ENCODE measurements around the gene NPPB.
A peak's percentile ranks its signal among the peaks of the same experiment; 100 is the strongest.
"Not testable (repeated sequence)": the region's sequence is repeated elsewhere in the genome, so short reads cannot be mapped to it uniquely, and the experiment has no call there.

Gene NPPB

DNA sequence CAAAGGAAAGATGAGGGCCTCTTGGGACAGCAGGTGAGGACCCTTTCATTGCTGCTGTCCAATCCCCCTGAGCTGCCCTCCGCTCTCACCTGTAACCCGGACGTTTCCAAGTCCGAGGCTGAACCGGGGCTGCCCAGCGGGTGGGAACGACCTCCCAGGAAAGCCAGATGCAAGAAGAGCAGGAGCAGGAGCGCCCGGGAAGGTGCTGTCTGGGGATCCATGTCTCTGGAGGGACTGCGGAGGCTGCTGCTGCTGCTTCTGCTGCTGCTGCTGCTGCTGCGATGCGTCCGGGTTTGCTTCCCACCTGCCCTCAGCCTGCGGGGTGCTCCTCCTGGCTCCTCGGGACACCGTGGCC is at the start of gene NPPB:
Gene NPPB, minus strand, starts transcription at position 333 of the 355 bp plus-strand sequence. Its CDS starts 112 bp downstream, at position 221.
- DNase-seq, result no peak

DNA sequence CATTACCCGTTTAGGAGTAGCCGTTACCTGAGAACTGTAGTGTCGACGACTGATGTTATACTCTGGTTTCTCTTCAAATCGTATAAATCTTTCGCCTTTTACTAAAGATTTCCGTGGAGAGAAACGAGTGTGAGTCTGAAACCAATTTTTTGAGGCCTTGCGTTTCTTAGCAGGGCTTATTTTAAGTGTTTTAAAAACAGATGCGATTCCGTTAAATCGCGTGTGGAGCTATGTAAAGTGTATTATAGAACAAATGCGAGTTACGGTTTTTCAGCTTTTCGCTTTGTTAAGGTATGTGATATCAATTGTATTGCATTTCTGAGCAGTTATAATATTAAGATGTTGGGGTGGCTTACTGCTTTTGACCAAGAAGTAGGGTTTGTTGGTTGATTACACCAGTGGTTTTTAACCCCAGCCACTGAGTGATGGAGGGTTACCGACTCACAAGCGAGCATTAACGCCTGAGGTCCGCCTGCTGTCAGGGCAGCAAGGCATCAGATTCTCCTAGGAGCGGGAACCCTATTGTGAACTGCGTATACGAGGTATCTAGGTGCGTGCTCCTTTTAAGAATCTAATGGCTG is 49.4 kb upstream of the NPPB start:
- peak; percentile 61 for DNase-seq

DNA sequence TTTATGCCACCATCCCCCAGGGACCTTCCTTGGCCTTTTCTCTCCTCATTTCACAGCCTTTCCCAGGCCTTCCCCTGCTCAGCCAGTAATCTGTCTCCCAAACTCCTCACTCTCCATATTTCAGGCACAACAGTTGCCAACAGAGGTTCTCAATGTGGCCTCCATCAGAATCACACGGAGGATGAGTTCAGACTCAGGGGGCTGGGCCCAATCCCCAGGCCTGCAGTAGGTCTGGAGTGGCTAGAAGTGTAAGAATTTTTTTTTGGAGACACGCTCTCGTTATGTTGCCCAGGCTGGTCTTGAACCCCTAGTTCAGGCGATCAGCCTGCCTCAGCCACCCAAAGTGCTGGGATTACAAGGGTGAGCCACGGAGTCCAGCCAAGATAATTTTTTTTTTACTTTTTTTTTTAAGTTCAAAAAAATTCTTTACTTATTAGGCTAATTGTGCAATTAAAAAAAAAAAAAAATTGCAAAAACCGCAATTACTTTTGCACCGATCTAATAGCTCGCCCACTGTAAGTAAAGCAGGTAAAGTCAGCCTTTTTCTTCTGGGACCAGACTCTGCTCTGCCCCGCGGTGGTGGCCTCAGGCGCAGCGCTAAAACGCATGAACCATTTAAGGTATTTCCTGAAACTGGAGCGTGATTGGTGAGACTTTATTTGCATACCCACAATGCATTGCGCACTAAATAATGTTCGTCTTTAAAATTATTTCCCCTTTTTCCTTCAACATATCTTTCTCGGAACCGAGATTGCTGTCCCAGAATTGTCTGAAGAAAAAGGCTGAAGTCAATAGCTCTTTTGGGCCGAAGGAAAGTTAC is 48.7 kb upstream of the NPPB start:
- peak; percentile 79 for DNase-seq

DNA sequence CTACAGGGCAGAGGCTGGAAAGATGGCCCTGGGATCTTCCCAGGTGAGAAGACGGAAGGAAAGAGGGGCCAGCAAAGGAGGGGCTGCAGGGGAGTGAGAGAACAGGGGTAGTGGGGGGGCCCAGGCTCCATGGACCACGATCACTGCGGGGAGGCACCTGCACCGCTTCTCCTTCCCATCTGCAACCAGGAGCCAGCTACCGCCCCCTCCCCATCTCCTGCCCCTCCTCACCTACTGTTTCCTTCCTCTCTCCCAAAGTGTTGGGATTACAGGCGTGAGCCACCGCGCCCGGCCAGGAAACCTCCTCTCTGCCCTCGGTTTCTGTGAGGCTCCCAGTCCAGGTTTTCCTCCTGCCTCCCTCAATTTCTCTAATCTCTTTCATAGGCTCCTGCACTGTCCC is 48.1 kb upstream of the NPPB start:
- no peak for DNase-seq

DNA sequence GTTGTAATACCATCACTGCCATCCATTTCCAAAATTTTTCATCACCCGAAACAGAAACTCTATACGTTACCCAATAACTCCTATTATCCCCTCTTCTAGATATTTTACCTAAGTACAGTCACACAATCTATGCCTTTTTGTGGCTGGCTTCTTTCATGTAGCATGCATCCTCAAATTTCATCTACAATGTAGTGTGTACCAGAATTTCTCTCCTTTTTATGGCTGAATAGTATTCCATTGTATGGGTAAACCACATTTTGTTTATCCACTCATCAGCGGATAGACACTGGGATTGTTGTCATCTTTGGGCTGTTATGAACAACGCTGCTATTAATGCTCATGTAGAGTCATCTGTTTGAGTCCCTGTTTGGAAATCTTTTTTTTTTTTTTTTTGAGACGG is 46.2 kb upstream of the NPPB start:
- no peak for DNase-seq

DNA sequence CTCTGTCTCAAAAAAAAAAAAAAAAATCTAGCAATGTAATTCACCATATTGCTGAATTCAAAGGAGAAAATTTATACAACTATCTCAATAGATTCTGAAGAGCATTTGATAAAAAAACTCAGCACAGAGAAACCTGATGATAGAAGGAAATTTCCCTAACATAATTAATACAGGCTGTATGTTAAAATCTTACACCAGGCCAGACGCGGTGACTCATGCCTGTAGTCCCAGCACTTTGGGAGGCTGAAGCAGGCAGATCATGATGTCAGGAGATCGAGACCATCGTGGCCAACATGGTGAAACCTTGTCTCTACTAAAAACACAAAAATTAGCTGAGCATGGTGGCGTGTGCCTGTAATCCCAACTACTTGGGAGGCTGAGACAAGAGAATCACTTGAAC is 45.4 kb upstream of the NPPB start:
- not testable (repeated sequence) for DNase-seq

DNA sequence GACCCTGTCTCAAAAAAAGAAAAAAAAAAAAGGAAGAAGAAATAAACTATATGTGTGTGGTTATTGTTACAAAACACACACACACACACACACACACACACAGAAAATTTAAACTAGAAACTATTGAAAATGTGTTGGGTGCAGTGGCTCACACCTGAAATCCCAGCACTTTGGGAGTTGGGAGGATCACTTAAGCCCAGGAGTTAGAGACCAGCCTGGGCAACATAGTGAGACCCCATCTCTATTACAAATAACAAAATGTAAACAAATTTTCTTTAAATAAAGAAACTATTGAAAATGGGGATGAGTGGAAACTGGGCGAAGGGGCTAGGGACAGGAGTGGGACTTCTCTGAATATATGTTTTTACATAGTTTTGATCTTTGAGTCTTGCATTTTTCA is 44.5 kb upstream of the NPPB start:
- no peak for DNase-seq

DNA sequence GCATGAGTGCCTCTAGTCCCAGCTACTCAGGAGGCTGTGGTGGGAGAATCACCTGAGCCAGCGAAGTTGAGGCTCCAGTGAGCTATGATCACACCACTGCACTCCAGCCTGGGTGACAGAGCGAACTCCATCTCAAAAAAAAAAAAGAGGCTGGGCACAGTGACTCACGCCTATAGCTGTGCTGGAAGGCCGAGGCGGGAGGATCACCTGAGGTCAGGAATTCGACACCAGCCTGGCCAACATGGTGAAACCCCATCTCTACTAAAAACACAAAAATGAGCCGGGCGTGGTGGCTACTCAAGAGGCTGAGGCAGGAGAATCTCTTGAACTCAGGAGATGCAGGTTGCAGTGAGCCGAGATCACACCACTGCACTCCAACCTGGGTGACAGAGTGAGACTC is 42.7 kb upstream of the NPPB start:
- DNase-seq, result not testable (repeated sequence)

DNA sequence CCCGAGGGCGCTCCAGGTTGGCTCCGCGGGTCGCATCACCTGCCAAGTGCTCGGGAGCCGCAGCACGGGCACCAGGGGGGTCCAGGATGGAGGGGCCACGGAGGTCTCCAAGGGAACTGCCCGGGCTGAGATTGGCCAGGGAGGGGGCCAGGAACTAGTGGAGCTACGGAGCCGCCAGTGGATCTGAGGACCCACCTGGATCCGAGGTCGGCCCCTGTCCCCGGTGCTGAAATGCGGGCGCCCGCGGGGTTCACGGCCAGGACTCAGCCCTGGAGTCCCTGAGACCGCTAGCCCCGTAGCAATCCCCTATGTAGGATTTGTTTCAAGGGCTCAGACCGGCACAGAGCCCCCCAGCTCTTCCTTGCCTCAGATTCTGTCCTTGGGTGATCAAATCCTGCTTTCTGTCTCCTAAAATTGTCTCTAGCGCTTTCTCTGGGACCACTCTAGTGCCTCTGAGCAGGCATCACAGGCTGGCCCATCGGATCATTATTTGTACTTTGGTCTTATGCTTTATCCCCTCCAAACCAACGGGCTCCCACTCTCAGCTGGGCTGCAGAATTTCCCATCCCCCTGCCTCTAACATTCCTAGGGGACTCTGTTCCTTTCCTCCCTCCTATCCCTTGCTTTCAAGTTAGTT is 40.2 kb upstream of the NPPB start:
- peak; percentile 32 for DNase-seq

DNA sequence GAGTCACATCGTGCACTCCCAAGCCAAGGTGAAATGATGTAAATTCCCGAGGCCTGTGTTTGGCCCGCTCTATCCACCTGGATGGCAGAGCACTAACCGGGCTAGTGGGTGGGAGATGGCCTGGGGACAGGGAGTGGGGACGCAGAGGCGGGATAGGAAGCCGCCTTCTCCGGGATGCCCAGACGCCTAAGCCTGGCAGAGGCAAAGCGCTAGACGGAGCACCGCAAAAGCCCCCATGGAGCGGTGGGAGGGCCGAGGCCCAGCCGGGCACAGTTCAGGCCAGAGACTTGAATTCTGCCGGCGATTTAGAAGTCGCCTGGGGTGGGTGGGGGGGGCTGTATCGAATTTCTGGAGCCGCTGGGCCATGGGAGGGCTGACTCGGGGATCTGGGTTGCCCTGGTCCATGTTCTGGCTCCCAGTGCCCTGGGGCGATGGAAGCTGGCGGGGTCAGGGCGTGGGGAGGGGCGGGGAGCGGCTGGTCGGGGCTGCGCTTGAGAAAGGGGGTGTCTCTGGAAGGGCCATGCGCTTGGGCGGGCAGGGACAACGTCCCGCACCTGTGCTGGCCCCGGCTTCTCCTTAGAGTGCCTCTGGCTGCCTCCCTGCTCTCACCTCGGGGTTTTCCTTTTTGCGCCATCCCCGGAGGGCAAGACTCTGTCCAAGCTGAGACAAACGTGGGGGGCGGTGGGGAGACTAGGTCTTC is 39.5 kb upstream of the NPPB start:
- DNase-seq, result no peak

DNA sequence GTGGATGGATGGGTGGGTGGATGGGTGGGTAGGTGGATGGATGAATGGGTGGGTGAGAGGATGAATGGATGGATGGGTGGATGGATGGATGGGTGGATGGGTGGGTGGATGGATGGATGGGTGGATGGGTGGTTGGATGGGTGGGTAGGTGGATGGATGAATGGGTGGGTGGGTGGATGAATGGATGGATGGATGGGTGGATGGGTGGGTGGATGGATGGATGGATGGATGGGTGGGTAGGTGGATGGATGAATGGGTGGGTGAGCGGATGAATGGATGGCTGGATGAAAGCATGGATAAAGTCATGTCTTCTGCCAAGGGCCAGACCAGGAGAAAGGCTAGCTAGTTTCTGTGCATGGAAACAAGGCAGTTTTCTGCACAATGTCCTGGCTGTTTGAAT is 35.8 kb upstream of the NPPB start:
- DNase-seq, result not testable (repeated sequence)

DNA sequence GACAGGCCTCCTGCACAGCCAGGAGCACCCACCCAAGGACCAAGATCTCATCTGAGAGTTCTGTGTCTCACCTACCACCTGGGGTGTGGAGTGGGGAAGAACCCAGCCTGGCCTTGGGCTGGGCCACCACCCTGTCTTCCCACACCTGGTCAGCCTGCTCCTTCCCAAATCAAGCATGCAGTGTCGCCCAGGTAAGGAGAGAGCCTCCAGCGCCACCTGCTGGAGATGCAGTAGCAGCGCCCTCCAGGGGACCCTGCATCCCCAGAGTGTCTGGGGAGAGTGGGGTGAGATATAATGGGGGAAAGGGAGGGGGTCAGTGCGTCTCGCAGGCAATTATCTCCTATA is 35.1 kb upstream of the NPPB start:
- DNase-seq, result peak; percentile 74

DNA sequence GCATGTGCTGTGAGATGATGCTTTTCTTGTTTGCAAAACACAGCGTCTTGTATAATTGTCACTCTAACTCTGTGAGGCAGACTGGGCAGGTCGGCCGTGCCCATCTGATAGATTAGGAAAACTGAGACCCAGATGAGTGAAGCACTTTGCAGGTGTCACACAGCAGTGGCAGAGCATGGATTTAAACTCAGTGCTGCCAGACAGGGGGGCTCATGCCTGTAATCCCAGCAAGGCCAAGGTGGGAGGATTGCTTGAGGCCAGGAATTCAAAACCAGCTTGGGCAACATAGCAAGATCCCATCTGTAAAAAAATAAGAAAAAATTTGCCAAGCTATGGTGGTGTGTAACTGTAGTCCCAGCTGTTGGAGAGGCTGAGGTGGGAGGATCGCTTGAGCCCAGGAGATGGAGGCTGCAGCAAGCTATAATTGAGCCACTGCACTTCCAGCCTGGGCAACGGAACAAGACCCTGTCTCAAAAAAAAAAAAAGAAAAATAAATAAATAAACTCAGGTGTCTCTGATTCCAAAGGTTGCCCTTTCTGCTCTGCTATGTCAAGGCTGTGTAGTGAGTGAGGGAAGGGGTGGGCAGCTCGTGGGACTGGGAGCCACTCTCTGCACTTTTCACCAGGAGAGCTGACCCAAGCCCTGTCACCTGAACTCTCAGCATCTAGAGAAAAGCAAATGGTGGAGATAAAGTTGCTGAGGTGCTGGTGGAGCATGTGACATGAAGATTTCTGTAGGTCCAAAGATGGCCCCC is 32.9 kb upstream of the NPPB start:
- DNase-seq, result no peak

DNA sequence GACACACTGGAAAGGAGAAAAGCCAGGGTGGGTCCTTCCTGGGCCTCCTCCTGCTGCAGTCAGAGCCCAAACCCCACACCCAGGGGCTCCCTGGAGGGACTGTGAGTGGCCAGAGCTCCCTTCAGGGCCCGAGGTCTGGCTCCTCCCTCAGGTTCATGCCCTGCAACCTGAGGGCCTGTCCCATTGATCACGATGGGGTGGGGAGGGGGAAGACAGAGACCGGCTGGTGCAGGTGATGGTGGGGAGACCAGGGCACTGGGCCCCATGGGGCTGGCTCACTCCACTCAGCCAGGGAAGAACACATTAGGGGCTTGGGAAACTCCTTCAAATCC is 30.1 kb upstream of the NPPB start:
- no peak for DNase-seq

DNA sequence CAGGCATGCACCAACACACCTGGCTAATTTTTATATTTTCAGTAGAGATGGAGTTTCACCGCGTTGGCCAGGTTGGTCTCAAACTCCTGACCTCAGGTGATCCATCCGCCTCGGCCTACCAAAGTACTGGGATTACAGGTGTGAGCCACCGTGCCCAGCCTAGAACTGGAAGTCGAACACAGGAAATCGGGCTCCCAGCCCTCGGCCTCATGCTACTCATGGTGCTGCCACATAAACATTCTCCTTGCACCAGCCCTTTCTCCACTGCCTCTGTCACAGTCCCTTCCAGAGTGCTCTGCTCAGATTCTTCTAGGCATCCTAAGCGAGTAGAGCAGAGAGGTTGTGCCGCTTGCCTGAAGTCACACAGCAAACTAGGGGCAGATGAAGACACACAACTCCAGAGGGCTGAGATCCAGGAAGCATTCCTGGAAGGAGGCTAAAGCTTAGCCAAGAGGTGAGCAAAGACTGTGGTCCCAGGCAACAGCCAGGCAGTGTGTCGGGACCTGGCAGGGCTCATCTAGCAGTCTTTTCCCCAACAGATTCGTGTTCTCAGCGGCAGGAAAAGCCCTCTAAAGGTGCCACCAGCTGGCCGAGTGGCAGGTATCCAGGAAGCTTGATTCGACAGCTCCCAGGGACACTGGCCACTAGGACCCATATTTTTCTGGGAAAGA is 29.6 kb upstream of the NPPB start:
- DNase-seq, result no peak

DNA sequence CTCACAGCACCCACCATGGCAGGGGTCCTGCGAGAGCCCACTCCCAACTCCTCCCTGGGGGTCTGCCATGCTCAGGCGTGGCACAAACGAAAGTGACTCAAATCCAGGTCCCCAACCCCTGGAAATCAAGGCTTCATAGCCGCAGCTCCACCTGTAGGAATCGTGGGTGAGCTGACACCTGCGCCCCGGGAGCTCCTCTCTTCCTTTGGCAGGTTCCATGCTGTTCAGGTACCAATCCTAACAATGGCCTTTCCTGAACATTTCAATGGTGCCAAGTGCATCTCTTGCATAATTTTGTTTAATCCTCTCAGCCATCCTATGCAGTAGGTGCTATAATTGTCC is 28.9 kb upstream of the NPPB start:
- DNase-seq, result no peak

DNA sequence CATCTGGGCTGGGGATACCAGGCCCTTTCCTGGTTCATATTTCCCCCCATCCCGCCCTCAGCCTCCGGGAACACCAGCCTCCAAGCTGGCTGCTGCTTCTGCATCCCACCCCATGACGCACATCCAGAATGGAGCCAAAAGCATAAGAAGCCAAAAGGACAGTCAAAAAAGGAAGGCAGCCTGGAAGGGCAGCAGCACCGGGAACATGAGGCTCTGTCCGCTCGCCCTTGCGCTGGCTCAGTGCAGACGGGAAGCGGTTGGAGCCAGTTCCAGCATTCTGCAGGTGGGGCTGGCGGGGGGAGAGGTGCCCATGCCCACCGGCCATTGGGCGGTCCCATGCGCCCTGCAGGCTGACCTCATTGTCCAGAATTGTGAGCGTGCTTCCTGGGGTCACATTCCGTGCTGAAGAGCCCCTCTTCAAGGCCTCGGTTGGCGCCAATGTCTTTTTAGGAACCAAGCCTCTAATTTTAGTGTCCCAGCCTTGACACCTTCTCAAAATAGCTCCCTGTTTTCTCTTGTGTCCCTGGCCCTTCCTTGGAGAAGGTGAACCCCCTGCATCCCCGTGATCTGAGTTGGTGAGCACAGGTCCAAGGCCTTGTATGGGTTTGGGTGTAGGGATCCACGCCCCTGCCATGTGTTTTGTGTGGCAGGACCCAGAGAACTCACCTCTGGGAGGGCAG is 28.4 kb upstream of the NPPB start:
- DNase-seq, result no peak

DNA sequence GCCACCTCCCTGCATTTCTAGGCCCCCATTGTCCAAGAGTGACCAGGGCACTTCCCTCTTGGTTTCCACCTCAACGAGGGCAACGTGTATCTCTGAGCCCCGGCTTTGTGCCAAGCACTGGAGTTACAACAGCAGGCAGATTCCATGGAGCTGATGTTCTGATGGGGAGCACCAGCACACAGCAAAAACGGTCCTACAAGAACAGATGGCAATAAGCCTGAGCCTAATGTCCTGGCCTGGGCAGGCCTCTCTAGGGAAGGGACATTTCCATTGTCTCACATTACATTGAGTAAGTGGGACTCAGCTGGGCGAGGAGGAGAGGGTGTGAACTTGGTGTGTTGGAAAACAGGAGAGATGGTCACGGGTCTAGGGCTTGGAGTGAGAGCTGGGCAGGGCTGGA is 27.2 kb upstream of the NPPB start:
- DNase-seq, result no peak

DNA sequence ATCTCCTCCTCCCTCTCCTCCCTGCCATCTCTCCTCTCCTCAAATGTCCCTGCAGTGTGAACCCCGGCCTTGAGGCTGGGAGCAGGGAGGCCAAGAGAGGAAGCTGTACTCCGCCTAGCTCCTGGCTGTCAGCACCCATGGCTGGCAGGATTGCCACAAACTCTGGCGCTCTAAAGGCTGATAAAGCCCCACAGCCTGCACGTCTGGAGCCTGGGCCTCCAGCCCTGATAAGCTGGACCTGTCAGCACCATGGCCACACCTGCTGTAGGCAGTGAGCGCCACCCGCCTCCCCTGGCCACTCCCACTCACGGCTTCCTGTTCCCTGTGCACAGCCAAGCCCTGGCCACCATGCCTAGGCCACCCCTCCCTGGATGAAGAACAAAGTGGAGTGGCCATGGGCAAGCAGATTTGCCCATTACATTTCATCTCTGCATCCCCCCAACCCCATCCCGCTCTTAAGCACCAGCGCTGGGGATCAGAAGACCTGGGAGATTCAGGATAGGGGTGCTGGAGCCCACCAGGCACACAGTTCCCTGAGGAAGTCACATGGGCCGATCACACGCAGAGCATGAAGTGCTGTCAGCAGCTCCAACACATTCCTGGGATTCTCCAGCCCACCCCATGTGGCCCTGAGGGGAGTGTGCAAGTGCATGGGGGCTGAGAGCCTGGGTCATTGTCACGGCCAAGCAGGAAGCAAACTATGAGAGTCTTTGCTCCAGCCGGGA is 24.2 kb upstream of the NPPB start:
- no peak for DNase-seq

DNA sequence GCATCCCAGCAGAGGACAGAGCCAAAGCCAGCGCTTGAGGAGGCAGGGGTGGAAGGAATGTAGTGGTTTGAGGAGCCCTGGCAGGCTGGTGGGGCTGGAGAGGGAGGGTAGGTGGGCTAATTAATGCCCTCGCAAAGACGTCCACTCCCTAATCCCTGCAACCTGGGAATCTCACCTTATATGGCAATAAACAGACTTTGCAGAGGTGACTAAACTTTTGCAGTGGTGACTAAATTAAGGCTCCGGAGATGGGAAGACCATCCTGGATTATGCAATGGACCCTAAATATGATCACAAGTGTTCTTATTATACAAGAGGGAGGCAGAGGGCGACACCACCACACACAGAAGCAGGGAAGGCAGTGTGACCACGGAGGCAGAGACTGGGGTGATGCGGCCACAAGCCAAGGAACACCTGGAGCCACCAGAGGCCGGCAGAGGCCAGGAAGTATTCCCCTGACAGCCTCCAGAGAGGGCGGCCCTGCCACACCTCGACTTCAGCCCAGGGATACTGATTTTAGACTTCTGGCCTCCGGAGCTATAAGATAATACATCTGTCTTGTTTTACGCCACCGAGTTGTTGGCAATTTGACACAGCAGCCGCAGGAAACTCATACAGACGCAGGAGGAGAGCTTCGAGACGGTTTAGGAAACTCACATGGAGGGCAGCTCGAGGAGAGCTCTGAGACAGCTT is 23.1 kb upstream of the NPPB start:
- DNase-seq, result no peak
